Measurements from ENCODE around the gene DDX52.
"Not testable (repeated sequence)": the region's sequence is repeated elsewhere in the genome, so short reads cannot be mapped to it uniquely, and the experiment has no call there.

The DDX52 gene, protein sequence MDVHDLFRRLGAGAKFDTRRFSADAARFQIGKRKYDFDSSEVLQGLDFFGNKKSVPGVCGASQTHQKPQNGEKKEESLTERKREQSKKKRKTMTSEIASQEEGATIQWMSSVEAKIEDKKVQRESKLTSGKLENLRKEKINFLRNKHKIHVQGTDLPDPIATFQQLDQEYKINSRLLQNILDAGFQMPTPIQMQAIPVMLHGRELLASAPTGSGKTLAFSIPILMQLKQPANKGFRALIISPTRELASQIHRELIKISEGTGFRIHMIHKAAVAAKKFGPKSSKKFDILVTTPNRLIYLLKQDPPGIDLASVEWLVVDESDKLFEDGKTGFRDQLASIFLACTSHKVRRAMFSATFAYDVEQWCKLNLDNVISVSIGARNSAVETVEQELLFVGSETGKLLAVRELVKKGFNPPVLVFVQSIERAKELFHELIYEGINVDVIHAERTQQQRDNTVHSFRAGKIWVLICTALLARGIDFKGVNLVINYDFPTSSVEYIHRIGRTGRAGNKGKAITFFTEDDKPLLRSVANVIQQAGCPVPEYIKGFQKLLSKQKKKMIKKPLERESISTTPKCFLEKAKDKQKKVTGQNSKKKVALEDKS
- total RNA-seq: 43.4 to 71.2 reads per million in 2 donors

DNA sequence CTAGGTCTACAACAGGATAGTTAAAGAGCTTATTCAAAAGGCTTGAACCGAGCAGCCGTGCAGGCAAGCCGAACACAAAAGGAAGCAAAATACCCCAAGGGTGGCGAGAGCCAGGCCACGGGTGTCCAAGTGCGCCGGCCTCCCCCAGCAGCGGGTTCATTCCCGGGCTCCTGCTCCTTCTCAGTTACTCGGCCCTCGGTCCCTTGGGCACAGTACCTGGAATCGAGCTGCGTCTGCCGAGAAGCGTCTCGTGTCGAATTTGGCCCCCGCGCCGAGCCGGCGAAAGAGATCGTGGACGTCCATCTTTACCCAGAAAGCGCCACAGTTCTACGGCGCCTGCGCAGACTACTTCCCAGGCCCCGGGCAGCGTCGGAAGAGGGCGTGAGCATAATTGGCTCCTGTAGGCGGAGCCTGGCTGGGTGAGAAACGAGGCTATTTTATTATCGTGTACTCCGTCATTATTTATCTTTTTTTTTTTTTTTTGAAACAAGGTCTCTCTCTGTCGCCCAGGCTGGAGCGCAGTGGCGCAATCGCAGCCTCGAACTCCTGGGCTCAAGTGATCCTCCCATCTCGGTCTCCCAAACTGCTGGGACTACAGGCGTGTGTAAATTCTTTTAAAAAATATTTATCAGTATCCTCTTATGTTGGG lies at the start of gene DDX52:
Gene DDX52, minus strand, starts transcription at position 329 of the 649 bp plus-strand sequence. Its CDS starts 26 bp downstream, at position 303.
- DNase-seq: peak; percentile 82

- no peak for DNase-seq
Measured at GRCh38 chr17:37691807-37692206, 48.6 kb upstream of the DDX52 start.

GRCh38 chr17:37689317-37689716 lies 46.1 kb upstream of the DDX52 start:
- no peak for DNase-seq

DNA sequence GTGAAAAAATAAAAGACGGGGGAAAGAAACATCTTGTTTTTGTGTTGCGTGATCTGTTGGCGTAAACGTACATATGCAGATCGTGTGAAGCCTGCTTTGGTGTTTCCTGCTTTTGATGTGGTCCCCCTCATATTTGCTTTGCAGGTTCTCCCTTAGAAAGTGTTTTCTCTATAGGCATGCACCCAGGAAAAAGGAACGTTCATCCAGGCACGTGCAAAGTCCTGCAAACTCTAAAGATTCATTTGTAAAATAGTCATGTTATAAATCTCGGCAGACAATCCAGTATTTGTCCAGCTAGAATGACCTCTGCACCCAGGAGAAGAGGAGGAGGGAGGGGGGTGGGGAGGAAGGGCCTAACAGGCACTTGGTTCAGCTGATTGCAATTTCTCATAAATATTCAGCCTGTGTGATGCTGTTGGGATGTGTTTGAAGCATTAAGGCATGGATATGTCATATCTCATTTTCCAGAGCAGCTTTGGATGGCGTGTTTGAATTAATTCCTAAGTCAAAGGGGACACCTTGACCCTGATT lies 40.3 kb upstream of the DDX52 start:
- DNase-seq: no peak

GRCh38 chr17:37682007-37682406 lies 38.8 kb upstream of the DDX52 start:
- no peak for DNase-seq

DNA sequence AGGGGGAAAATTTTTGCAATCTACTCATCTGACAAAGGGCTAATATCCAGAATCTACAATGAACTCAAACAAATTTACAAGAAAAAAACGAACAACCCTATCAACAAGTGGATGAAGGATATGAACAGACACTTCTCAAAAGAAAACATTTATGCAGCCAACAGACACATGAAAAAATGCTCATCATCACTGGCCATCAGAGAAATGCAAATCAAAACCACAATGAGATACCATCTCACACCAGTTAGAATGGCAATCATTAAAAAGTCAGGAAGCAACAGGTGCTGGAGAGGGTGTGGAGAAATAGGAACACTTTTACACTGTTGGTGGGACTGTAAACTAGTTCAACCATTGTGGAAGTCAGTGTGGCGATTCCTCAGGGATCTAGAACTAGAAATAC lies 36.7 kb upstream of the DDX52 start:
- not testable (repeated sequence) for DNase-seq

- DNase-seq: no peak
Measured at GRCh38 chr17:37678036-37678435, 34.8 kb upstream of the DDX52 start.

DNA sequence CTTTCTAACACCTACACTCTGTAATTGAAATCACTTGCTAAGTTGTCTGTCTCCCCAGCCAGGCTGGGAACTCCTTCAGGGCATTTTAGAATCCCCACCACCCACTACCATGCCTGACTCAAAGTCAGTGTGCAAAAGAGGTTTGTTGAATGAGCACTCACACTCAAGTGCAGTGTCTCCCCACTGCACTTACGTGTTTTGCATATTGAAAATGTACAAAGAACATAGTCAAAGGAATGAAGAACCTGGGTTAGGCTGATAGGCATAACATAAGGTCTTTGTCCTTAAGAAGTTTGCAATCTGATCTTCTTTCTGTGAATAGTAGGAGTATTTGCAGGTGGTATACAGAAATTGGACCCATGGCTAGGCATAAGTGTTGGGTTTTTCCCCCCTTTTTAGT lies 33.8 kb upstream of the DDX52 start:
- DNase-seq: no peak

DNA sequence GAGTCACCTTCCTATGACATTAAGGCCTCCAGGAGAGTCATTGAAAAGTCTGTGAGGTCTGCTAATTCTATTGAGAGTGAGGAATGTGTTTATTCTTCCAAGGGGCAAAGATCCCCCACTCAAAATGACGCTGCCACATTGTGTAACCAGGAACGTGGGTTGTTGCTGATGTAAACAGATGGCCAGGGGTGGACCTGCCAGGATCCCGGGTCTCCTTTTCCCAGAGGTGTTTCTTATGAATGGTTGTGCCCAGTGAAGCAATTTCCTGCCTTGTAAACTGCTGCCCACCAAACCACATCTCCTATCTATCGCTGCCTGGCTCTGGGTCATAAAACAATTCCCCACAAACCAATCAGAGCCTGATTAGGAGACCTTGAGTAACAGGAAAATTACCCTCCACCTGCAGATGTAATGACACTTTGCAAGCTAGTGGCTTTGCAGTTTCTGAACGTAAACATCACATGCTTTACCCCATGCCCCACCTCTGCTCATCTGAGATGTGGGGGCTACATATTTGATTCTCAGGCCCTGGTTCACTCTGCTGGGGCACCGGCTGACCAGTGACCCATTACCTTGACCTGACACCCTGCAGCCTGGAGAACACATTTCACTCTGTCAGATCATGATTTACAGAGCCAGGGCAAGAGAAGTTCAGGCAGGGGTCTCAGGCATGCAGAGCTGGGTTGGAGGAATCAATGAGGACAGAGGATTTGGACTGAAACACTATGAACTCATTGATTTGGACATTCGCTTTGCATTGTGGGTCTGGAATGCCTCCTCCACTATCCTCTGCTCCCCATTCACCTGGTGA lies 33.1 kb upstream of the DDX52 start:
- DNase-seq: no peak

- no peak for DNase-seq
Measured at GRCh38 chr17:37674511-37674910, 31.3 kb upstream of the DDX52 start.

DNA sequence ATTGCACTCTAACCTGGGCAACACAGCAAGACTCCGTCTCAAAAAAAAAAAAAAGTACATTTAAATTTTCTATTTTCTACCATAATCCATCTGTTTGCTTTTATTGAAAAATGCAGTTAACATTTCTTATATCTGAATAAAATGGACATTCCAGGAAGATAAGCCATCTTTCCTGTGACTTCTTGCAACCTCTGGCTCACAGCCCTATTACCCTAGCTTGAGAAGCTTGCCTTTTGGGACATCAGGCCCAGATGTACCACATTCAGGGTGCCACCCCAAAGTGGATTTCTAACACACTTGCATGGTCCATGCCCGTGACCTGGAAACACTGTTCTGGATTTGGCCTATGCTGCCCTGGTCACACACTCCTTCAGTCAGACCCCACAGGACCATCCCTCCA lies 30.1 kb upstream of the DDX52 start:
- DNase-seq: no peak

DNA sequence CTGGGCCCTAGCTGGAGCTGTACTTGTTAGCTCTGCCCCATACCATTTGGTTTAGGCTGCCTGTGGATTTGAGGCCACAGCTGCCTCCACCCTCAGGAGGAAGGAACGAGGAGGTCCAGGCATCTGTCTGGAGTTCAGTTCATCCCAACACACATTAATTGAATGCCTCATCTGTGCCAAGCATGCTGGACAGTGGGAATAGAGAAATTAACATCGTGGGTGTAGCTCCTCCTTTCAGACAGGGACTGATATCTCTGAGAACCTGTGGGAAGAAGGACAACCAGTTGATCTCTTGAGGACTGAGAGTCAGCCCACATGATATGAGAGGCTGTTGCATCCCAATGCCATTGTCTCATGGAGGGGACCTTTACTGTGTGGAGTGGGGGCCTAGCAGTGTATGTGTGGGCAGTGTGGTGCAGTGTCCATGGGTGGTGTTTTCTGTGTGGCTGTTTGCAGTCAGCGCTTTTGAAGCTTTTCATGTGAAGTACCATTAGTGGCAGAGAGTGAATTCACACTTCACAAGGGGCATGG lies 29.4 kb upstream of the DDX52 start:
- no peak for DNase-seq

DNA sequence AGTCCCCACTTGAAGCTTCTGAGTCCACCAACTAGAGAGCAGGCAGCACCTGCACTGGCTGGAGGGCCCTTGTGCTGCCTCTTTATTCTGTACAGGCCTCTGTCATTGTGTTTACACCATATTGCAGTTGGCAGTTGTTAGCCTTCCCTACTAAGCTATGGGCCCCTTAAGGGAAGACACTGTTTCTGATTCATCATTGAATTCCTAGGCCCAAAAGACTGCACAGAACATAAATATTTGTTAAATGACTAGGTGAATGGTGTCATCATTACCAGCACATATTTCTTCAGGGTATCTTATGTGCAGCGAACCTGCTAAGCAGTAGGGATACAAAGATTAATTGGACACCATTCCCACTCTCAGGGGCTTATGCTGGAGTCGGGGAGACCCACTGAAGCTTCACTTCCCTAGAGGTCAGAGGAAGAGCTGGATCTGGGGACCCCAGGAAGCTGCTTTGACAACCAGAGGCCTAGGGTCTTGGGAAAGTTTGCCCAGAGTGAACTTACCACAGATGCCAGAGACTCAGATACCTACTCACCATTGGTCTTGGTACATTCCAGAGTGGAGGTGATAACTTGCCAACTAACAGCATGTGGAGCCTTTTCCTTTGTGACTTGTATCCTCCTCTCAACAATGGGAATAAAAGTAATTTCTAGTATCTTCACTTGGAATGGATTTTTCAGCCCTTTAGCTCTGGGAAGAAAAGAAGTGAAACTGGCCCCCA lies 28.7 kb upstream of the DDX52 start:
- no peak for DNase-seq

DNA sequence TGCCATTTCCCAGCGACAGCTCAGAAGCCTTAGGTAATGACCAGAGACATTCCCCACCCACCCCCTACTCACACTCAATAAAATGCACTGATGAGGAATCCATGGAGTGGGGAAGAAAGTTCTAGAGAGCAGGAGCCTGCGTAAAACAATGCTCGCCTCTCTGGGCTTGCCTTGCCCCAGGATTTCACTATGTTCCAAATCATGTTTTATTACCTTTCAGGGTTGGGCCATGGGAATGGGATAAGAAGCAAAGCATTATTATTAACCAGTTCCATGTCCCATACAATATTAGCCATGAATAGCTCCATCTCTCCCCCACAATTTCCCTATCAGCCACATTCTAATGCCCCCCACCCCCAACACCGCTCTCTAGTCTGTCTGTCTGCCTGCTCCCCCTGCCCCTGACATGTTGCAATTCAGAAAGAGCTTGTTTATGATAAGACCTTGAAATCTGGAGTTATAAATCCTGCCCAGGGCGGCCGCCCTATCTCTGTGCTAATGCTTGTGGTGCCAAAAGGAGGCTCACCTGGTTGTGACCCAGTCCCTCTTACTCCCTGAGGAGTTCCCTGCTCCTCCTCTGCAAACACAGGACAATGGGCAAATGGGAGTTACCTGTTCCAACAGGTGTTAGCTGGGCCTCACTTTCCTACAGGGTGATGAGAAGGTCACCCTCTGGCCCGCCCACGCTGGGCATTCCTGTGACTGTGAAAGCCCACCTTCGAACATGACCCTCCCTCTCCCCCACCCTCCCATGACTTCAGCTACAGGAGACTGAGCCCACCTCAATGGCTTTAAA lies 28.0 kb upstream of the DDX52 start:
- DNase-seq: no peak

- no peak for DNase-seq
Measured at GRCh38 chr17:37667039-37667438, 23.8 kb upstream of the DDX52 start.

DNA sequence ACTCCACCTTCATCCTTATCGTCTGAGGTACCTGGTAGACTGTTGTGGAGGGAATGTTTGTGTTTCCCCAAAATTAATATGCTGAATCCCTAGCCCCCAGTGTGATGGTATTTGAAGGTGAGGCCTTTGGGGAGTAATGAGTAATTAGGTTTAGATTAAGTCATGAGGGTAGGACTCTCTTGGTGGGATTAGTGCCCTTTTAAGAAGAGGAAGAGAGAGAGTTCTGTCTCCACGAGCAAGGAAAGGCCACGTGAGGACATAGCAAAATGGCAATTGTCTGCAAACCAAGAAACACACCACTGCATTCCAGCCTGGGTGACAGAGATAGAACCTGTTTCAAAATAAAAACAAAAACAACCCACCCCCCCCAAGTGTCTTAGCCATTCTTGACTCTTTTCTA lies 21.0 kb upstream of the DDX52 start:
- DNase-seq: no peak

DNA sequence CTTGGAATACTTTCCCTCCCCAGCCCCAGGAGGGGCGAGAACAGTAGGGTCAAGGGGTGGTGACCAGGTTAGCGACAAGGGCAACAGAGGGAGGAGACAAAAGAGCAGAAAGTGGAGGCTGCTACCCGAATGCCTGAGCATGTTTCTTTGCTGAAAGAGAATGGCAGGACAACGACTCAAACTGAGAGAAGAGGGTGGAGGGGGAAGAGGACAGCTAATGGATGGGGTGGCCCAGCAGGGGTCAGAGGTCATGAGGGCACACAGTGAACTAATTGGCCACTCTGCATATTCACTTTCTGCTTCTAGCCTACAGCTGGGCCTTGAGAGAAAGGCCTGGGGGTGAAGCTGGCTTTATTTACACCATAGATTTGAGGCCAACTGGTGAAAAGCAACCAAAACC lies 19.1 kb upstream of the DDX52 start:
- no peak for DNase-seq

- no peak for DNase-seq
Measured at GRCh38 chr17:37661400-37662014, 18.3 kb upstream of the DDX52 start.

- no peak for DNase-seq
Measured at GRCh38 chr17:37659925-37660324, 16.7 kb upstream of the DDX52 start.

DNA sequence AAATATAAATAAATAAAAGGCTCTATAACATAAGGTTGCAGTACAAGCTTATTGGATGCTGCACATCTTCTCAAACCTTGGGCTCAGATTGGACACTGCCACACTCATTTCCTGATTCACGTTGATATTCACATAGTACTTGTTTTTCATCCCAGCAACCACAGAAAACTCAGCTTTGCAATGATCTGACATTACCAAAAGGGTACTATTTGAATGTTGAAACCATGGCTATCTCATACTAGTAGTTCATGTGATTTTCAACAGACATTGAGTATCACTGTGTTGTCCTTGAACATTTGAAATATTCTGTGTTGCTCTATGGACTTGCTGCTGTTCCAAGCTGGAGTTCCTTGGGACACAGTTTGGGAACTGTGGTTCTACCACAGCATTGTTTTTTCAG lies 14.0 kb upstream of the DDX52 start:
- DNase-seq: no peak

DNA sequence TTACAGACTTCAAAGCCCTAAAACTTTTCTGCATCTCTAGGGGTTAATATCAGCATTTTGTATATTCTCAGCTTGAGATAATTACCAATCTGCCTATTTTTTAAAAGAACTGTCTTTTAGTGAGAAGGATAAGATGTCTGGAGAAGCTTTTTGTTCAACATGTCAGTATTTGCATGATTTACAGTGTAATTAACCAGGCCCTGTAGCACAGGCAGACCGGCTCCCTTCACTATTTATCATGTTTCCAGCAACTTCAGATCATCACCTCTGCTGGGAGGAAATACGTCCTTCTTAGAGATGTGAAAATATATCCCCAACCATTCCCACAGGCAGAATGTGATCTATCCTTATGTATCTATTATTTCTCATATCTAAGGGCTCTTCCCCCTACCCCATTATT lies 8.6 kb upstream of the DDX52 start:
- DNase-seq: no peak

Data from T-helper 9 cell (primary cell).